ENCODE measurements around the gene KRT33B. TPM values are rescaled to one million over a fixed set of nuclear protein-coding genes. Genes with fewer than 3 reads are reported as not detected.
A peak's percentile ranks its signal among the peaks of the same experiment; 100 is the strongest.
"Not testable (repeated sequence)": the region's sequence is repeated elsewhere in the genome, so short reads cannot be mapped to it uniquely, and the experiment has no call there.

KRT33B gene
- total RNA-seq, 1 donor from 2014 or later, result not detected

DNA sequence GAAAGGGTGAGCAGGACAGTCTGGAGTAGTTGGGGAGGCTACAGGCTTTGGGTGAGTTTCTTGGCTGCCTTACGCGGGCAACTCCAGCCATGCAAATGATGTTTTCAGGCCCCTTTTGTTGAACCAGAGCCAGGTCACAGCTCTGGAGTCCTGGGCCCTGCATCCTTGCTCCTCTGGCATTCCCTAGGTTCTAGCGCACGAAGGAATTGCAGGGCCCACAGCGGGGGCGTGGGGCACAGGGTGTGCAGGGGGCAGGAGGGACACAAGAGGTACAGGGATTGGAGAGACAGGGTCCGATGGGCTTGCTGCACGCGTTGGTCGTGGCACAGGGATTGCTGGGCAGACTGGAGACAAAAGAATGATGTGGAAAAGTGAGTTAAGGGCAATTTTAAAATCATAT, 24.2 kb upstream of the KRT33B start:
- no peak for DNase-seq (ENCODE audit: low read depth in 2 of 2)

DNA sequence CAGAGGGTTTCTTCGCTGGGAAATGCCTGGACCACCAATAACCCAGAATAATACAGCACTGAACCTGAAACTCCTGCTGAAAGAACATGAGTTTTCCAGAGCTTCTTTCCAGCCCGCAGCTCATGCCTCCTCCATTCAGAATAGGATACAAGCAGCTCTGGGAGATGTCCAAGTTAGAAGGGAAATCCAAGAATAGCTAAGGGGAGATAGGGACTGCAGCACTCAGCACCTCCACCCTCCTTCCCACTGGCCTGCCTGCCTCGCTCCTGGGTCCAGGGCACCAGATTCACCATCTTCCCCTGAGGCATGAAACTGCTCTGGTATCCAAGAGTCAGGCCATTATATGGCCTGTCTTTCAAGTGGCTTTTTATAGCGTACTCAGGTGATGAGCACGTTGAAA, 23.7 kb upstream of the KRT33B start:
- no peak for DNase-seq (ENCODE audit: low read depth in 2 of 2)

DNA sequence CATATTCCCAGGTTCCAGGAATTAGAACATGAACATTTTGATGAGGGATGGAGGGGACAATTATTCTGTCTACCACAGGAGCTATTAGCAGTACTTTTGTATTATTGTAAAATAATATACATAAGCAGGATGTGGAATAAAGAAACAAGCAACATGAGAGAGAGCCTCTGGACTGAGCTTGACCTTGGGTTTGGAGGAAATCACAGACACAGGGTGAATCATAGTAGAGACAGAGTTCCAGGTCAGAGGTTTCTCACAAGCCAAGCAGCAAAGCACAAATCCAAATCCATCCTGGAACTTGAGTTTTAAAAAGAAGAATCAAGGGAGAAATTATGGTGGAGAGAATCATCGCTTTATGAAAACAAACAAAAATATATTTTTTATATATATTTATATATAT, 22.7 kb upstream of the KRT33B start:
- DNase-seq (ENCODE audit: low read depth in 2 of 2), result peak in 1 of 2 donors; percentile 30

DNA sequence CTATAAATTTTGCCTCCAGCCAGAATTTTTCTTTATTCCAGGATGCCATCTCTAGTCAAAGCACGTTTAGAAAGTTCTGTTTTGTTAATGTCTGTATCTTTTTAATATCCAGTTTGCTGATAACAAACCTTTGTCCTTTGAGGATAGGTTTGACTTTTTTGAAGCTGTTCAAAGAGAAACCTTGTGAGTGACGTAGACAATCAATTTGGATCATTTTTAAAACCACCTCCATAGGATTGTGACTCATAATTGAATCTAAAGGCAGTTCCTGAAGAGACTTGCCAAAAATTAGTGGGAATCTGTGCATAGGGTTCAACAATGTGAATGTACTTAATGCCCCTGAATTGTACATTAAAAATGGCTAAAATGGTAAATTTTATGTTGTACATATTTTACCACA, 21.9 kb upstream of the KRT33B start:
- no peak for DNase-seq (ENCODE audit: low read depth in 2 of 2)

DNA sequence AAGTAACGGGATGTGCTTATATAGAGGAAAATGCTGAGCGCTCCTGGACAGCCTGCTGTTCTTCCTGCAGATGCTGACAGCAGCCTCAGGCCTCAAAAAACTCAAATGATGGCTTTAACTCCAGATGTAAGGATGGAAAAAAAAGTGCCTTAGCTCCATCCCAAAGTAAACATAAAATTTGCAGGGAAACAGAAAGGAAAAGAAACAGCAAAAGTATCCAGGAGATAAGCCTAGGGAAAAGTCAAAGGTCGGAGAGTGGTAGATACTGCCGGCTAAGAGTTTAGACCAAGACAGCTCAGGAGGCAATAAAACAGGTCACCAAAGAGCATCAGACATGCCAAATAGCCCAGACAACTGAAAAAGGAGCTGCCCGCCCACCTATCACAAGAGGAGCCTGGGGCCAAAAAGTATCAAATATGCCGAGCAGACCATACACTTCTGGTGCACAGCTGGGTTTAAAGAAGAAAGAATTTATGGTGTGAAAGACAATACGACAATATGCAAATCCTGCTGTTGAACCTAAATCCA, 20.9 kb upstream of the KRT33B start:
- no peak for DNase-seq (ENCODE audit: low read depth in 2 of 2)

DNA sequence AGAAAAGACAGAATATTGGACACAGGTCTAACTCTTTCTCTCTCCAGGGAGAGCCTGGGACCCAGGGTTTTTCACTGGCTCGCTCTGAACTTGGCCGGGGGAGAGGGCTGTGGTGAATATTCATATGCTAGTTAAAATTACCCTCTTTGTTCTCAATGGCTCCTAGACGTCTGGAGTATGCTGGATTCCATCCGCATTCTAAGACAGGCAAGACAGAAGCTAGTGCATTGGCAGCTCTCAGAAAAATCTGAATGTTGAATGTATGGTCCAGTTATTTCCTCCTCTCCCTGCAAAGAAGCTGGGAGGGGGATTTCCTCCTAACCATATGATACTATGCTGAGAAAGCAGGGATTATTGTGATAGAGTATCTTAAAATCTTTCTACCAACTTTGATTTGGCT, 18.1 kb upstream of the KRT33B start:
- DNase-seq (ENCODE audit: low read depth in 2 of 2), result no peak

DNA sequence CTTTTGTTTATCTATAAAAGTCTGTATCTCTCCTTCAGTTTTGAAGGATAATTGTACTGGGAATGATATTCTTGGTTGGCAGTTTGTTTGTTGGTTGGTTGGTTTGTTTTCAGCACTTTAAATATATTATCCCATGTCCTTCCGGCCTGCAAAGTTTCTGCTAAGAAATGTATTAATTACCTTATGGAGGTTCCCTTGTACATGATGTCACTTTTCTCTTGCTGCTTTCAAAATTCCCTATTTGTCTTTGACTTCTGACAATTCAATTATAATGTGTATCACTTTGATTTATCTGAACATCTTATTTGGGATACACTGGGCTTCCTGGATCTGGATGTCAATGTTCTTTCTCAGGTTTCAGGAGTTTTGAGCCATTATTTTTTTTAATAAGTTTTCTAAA, 16.6 kb upstream of the KRT33B start:
- no peak for DNase-seq (ENCODE audit: low read depth in 2 of 2)

DNA sequence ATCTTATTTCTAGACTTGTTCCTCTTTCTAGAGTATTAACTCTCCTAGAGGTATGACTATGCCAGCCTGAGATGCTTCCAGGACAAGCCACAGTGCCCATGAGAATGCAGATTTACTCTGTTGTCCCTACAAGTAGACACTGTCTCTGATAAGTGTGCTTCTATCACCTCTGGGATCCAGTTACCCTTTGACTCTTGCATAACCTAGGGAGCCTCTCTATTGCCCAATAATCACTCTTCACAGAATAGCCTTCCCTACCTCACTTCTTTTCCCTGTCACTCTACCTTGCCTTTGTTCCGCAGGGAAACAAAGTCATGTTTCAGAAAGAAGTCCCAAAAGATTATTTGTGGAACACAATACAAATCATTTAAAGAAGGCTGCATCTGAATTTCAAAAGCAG, 14.1 kb upstream of the KRT33B start:
- DNase-seq (ENCODE audit: low read depth in 2 of 2), result no peak

DNA sequence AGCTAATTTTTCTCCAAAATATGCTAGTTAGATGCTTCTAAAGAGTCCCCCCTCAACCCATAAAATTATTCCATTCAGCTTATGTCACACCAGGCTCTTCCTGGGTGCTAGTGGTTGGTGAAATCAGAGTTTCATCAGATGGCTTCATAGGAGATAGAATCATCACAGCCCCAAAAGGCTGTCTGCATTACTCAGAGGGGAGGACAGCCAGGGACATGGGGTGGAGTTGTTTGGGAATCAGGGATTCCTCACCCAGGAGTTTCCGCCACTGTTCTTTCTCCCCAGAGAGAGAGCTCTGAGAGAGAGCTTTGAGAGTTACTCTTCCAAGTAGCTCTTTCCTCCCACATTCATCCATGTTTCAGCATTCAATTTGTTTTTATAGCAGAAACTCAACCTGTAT, 12.8 kb upstream of the KRT33B start:
- DNase-seq (ENCODE audit: low read depth in 2 of 2), result no peak

DNA sequence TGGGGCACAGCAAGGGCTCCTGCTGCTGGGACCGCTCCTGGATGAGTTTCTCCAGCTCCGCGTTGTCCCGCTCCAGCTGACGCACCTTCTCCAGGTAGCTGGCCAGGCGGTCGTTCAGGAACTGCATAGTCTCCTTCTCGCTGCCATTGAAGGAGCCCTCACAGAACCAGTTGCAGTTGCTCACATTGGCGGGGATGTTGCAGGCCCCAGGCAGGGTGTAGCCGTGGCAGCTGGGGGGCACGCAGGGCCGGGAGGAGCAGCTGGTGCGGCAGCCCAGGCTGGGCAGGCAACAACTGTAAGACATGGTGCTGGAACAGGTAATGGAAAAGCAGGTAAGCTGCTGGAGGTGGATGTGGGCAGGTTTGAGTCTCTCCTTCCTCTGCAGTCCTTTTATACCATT, 12.3 kb upstream of the KRT33B start, which contains the start of gene KRT34:
Gene KRT34 (minus strand): TSS at position 364 of the 400 bp plus-strand sequence. CDS start 60 bp downstream, at position 304.
- not testable (repeated sequence) for DNase-seq (ENCODE audit: low read depth in 2 of 2)

DNA sequence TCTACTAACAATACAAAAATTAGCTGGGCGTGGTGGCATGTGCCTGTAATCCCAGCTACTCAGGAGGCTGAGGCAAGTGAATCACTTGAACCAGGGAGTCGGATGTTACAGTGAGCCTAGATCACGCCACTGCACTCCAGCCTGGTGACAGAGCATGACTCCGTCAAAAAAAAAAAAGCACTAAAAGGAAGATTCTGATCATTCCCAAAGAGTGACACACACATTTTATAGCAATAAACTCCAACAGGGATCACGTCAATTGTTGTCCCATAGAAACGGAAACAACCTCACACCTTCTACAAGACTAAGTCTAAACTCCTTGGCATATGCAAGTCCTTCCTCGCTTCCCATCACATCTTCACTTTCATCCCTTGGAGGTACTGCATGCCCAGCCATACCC, 10.5 kb upstream of the KRT33B start:
- not testable (repeated sequence) for DNase-seq (ENCODE audit: low read depth in 2 of 2)

DNA sequence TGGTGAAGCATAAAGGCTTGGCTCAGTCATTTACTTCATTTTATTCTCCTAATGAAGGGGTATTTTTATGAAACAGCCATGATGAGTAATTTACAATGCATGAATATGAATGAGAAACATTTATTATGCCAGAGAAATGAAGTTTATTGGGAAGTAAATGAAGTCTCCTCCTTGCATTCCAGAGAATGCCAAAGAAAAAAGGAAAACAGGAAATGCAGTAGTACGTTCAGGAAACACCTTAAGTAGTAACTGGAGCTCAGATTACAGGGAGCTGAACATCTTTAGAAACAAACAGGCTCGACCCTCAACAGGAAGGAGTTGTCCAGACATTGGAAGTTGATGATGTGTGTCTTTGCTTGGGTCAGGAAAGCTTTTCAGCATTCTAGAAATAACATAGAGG, 7.9 kb upstream of the KRT33B start:
- DNase-seq (ENCODE audit: low read depth in 2 of 2), result peak in 1 of 2 donors; percentile 53

DNA sequence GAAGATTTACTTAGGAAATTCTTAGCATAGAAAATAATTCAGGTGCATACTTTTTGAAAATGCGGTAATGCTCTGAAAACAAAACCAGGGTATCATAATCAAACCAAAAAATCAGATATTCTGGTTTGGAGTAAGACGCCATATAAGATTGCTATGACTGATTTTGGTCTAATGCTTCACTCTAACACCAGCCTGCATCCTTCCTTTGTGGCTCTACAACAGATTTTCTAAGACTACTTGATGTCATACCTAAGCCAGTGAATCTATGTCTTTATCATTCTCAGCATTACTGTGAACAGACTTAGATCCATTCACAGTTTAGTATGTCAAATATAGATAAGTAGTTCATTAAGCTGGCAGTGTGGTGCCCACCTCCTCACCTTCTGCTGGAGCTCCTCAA, 590 bp downstream of the KRT33B start:
- no peak for DNase-seq (ENCODE audit: low read depth in 2 of 2)

DNA sequence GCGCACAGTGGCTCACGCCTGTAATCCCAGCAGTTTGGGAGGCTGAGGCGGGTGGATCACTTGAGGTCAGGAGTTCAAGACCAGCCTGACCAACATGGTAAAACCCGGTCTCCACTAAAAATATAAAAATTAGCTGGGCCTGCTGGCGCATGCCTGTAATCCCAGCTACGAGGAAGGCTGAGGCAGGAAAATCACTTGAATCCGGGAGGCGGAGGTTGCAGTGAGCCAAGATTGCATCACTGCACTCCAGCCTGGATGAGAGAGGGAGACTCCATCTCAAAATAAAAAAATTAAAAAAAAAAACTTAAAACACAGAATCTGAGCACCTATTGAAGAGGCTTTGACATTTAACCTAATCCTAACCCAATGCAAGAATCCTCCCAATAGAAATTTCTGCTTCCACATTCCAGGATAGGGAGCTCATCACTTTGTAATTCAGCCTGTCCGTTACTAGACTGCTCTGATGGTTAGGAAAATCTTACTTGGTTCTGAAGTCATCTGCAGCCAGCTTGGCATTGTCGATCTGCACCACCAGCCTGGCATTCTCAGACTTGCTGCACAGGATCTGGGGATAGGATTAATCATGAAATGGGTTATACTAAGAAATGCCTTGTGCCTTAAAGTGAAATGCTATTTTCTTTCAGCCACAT, 2.1 kb downstream of the KRT33B start:
- no peak for DNase-seq (ENCODE audit: low read depth in 2 of 2)

DNA sequence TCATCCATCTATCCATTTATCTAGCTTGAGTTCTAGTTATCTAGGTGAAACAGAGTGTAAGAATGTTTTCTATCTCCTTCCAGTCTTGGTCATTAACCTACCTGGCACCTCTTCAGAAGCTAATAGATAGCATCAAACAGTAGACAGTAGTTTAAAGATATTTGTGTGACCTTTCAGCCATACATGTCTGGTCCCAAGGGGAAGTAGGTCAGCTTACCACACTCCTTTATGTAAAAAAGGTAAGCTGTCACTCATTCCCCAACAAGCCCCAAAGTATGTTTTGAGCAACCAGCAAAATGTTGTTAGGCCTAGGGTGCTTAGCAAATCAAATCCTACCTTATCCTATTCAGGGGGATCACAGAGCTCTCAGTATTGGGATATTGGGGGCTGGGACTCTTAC, 3.5 kb downstream of the KRT33B start:
- no peak for DNase-seq (ENCODE audit: low read depth in 2 of 2)

DNA sequence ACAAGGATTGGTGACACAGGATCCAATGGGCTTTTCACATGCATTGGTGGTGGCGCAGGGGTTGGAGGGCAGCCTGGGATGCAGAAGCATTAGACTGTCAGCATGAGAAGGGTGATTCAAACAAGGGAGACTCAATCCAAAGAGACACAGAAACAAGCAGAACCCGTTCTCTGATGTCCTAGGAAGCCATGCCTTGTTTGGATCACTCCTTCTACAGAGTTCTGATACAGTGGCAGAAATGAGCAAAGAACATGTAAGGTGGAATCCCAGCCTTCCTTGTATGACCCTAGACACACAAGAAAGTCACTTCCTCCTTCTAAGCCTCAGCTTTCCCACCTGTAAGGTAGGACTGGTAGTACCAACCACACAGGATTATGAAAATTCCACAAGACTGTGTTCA, 5.7 kb downstream of the KRT33B start:
- no peak for DNase-seq (ENCODE audit: low read depth in 2 of 2)

DNA sequence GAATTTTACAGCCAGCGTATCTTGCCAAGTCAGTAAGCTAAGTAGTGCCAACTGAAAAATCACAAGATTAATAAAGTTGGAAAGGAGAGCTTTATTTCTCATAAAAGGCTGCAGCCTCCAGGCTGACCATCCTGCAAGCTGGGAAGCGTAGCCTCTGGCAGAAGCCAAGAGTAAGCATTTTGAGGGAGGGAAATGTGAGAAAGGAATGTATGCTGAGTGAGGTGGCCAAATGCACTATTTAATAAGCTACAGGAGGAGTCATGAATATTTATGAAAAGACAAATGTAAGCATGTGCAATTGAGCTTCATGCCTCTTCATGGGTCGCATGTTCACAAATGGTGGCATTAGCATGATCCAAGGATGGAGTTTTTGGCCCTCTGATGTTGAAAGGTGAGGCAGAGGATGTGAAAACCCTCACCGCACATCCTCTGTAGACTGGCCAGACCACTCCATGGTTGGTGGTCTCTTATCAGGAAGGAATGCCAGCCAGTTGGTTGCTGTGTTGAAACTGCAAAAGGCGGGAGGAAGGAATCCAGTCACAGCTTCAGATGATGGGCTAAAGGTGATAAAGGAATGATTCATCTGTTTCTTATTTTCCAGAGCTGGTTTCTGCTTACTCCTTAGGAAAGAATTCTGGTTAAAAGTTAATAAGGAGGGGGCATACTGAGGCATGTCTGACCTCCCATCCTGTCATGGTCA, 9.2 kb downstream of the KRT33B start:
- DNase-seq (ENCODE audit: low read depth in 2 of 2), result no peak

DNA sequence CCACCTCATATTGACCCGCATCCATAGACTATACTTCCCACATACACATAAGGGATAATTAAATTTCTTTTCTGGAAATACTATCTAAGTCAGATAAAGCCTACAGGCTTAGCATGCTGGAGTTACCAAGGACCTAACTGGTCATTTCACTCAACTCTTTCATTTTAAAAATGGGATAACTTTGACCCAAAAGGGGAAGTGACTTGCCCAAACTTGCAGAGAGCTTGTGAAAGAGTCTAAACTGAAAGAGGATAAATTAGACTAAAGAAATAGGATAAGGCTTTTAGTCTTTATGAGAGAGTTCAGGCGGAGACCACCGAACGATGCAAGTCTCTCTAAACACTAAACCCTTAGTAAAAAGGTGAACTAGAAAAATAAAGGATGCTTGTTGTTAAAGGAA, 15.1 kb downstream of the KRT33B start:
- no peak for DNase-seq (ENCODE audit: low read depth in 2 of 2)

DNA sequence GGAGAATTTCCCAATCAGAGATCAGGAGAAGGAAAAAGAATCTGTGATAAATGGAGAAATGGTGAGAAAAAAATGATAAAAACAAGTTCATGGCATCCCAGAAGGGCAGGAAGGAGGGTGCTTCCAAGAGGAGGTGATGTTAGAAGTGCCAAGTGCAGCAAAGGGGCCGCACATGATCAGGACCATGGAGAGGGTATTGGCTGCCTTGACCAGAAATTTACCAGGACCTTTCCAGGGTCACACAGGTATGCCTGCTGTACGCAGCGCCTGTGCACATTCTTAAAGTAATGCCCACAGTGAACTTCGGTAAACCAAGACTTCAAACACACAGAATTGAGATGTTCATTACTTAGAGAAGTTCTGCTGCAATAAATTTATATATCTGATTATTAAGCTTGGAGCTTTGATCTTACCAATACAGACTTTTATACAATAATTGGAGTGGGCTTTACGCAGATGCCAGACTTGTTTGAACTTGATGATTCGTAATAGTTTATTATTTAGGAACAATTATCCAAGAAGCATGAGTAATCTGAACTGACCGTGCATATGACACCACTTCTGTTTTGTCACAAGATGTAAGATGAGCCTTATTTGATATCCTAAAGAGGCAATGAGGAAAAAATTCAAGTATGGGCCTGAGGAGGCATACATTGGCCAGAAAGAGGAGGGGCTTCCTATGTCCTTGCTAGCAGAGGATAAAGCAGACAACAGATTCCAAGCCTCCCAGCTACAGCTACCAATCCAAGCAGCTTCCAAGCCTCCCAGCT, 16.8 kb downstream of the KRT33B start:
- no peak for DNase-seq (ENCODE audit: low read depth in 2 of 2)

DNA sequence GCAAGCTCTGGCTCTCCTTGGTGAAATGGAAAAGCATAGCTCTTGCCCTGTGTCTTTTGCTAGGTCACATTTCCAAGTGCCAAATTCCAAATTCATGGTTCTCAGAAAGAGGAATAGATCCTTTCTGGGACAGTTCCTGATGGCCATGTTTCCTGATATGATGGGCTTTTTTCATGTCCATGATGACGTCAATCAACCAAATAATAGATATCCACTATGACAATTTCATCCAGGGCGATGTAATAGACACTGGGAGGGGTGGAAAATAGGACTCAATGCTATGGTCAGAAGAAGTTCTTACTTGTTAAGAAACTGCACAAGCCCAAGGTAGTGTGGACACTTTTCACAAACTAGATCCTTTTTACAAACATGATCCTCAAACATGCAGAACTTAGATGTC, 18.4 kb downstream of the KRT33B start:
- no peak for DNase-seq (ENCODE audit: low read depth in 2 of 2)

DNA sequence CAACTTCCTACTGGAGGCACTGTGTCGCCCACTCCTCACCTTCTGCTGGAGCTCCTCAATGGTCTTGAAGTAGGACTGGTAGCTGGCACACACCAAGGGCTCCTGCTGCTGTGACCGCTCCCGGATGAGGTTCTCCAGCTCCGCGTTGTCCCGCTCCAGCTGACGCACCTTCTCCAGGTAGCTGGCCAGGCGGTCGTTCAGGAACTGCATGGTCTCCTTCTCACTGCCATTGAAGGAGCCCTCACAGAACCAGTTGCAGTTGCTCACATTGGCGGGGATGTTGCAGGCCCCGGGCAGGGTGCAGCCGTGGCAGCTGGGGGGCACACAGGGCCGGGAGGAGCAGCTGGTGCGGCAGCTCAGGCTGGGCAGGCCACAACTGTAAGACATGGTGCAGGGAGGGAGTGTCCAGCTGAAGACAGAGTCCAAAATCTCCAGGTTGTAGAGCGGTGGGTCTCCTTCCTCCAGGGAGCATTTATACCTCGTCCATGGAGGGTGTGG, 19.2 kb downstream of the KRT33B start, which contains the start of gene KRT33A:
Gene KRT33A (minus strand): TSS at position 448 of the 498 bp plus-strand sequence. CDS start 61 bp downstream, at position 387.
- not testable (repeated sequence) for DNase-seq (ENCODE audit: low read depth in 2 of 2)

Data from lung microvascular endothelial cell (primary cell).